HepG2 (cell line): ENCODE measurements around the gene NOL4L. TPM values are rescaled to one million over a fixed set of nuclear protein-coding genes. Genes with fewer than 3 reads are reported as not detected.
A peak's percentile ranks its signal among the peaks of the same experiment; 100 is the strongest.

ENCODE experiments used
- AGO2 ChIP-seq: fragments of 200-400 bp; formaldehyde crosslinking; optimal IDR thresholded peaks from 2 replicates; pipeline ENCODE3; 2017; ENCODE audit warnings: mild to moderate bottlenecking, low read depth, low read length, moderate library complexity
- ATF4 ChIP-seq, 2 experiments: fragments of 450-650 bp in 1 of 2; sonication (generic) in 1 of 2; formaldehyde crosslinking; IDR thresholded peaks; 2 replicates each; pipeline versions ENCODE4 v1.5.0 to v1.8.0; 2020 to 2022; ENCODE audit warnings: mild to moderate bottlenecking in 1 of 2, missing genetic modification reagents in 1 of 2
- CENPT ChIP-seq: sonication (generic); formaldehyde crosslinking; IDR thresholded peaks from 2 replicates; pipeline ENCODE4 v1.8.0; 2022; ENCODE audit warnings: low read depth, mild to moderate bottlenecking, moderate library complexity, missing genetic modification reagents
- DBP ChIP-seq: sonication (generic); formaldehyde crosslinking; IDR thresholded peaks from 2 replicates; pipeline ENCODE4 v1.4.0; 2020; ENCODE audit warnings: missing genetic modification reagents; ENCODE audit errors: not compliant biosample characterization
- DDIT3 ChIP-seq: sonication (generic); formaldehyde crosslinking; IDR thresholded peaks from 2 replicates; pipeline ENCODE4 v1.4.0; 2020; ENCODE audit warnings: mild to moderate bottlenecking, missing genetic modification reagents
- ELF1 ChIP-seq: sonication (generic); formaldehyde crosslinking; IDR thresholded peaks from 2 replicates; pipeline ENCODE4 v1.4.0; 2020; ENCODE audit warnings: missing genetic modification reagents
- GLMP ChIP-seq: sonication (generic); formaldehyde crosslinking; IDR thresholded peaks from 2 replicates; pipeline ENCODE4 v1.9.0; 2021; ENCODE audit warnings: missing genetic modification reagents, mild to moderate bottlenecking, borderline replicate concordance
- HNF1A ChIP-seq, 2 experiments: sonication (generic) in 1 of 2; formaldehyde crosslinking in 1 of 2; IDR thresholded peaks; 2 replicates each; pipeline versions ENCODE4 v1.4.0 to v1.6.1; 2016 to 2020; ENCODE audit warnings: borderline replicate concordance in 1 of 2, low read depth in 1 of 2, mild to moderate bottlenecking in 1 of 2, missing genetic modification reagents in 1 of 2
- ONECUT2 ChIP-seq: sonication (generic); formaldehyde crosslinking; IDR thresholded peaks from 2 replicates; pipeline ENCODE4 v1.4.0; 2020; ENCODE audit warnings: missing genetic modification reagents
- PAF1 ChIP-seq: IDR thresholded peaks from 2 replicates; pipeline ENCODE4 v1.6.1; 2016; ENCODE audit warnings: missing genetic modification reagents, missing compliant biosample characterization
- PCBP1 ChIP-seq: fragments of 200-400 bp; formaldehyde crosslinking; IDR thresholded peaks from 2 replicates; pipeline ENCODE4 v1.6.1; 2017; ENCODE audit warnings: mild to moderate bottlenecking, low read depth, low read length, borderline replicate concordance
- THAP11 ChIP-seq: IDR thresholded peaks from 2 replicates; pipeline ENCODE4 v1.6.1; 2016; ENCODE audit warnings: missing biosample characterization, missing genetic modification reagents
- TSC22D2 ChIP-seq: sonication (generic); formaldehyde crosslinking; IDR thresholded peaks from 2 replicates; pipeline ENCODE4 v1.5.1; 2020; ENCODE audit warnings: missing genetic modification reagents, mild to moderate bottlenecking, borderline replicate concordance
- ZFP1 ChIP-seq: IDR thresholded peaks from 2 replicates; pipeline ENCODE4 v1.6.1; 2016
- ZNF230 ChIP-seq: sonication (generic); formaldehyde crosslinking; IDR thresholded peaks from 2 replicates; pipeline ENCODE4 v1.4.0; 2020; ENCODE audit warnings: mild to moderate bottlenecking, missing genetic modification reagents
- ZNF546 ChIP-seq: sonication (generic); formaldehyde crosslinking; conservative IDR thresholded peaks from 2 replicates; pipeline ENCODE4 v1.8.1; 2023; ENCODE audit warnings: mild to moderate bottlenecking, missing genetic modification reagents
- ZNF558 ChIP-seq: sonication (generic); formaldehyde crosslinking; IDR thresholded peaks from 2 replicates; pipeline ENCODE4 v1.9.0; 2022; ENCODE audit warnings: mild to moderate bottlenecking, missing genetic modification reagents, borderline replicate concordance
- ZNF740 ChIP-seq: sonication (generic); formaldehyde crosslinking; IDR thresholded peaks from 2 replicates; pipeline ENCODE4 v1.4.0; 2020; ENCODE audit warnings: missing genetic modification reagents
- ZNF772 ChIP-seq: sonication (generic); formaldehyde crosslinking; IDR thresholded peaks from 2 replicates; pipeline ENCODE4 v1.5.0; 2020; ENCODE audit warnings: mild to moderate bottlenecking, missing genetic modification reagents
- ZNF775 ChIP-seq: sonication (generic); formaldehyde crosslinking; IDR thresholded peaks from 2 replicates; pipeline ENCODE4 v1.4.0; 2020; ENCODE audit warnings: missing genetic modification reagents, mild to moderate bottlenecking, moderate library complexity, borderline replicate concordance
- ZNF839 ChIP-seq: sonication (generic); formaldehyde crosslinking; IDR thresholded peaks from 2 replicates; pipeline ENCODE4 v1.4.0; 2020; ENCODE audit warnings: missing genetic modification reagents, mild to moderate bottlenecking, borderline replicate concordance
- polyA plus RNA-seq, 8 experiments: library from polyadenylated mRNA; depleted of rRNA in 3 of 8; stranded (reverse) in 7 of 8; unstranded in 1 of 8; fragments of >200 nt; fragmentation: Illumina TruSeq in 4 of 8; extraction: Trizol in 4 of 8; gene quantifications; 2 replicates each; pipeline versions ENCODE4 v1.2.1 to v1.2.3, GENCODE V29; 2011 to 2016; ENCODE audit warnings: low read depth in 4 of 8, missing spikeins in 1 of 8, mixed read lengths in 1 of 8; ENCODE audit not compliant: insufficient read depth in 1 of 8
- total RNA-seq, 5 experiments: library from RNA; depleted of rRNA; stranded (reverse); fragments of >200 nt; fragmentation: Illumina TruSeq; extraction: Trizol; gene quantifications; 2 replicates each; pipeline ENCODE4 v1.2.3, GENCODE V29; 2016; ENCODE audit warnings: low read depth in 1 of 5

Gene NOL4L
- total and polyA plus RNA-seq, 2 of the 13 experiments (the other 11 are each of a cell fraction or from before 2014, with no cell fraction given) = 16.6 to 35.4 TPM

- TF ChIP-seq AGO2 (peak; percentile 74), DBP (no peak), ZNF839 (peak; percentile 48; the same call in 1 of the 2 replicates), HNF1A (IDR thresholded peaks at IDR 0.05; ENCODE audit: low read depth) (0 out of 2 replicates have a peak, but pooled peaks have one; percentile 9), HNF1A (CRISPR knock-in tag; IDR thresholded peaks at IDR 0.05; ENCODE audit: borderline replicate concordance) (peak; percentile 83), THAP11 (CRISPR knock-in tag) (peak; percentile 87), ZFP1 (CRISPR knock-in tag) (peak; percentile 73; the same call in 1 of the 2 replicates), ZNF772 (CRISPR knock-in tag) (peak; percentile 98), PAF1 (CRISPR knock-in tag) (no peak), ELF1 (CRISPR knock-in tag) (peak; percentile 99), DDIT3 (CRISPR knock-in tag) (no peak), ZNF230 (CRISPR knock-in tag) (peak; percentile 68; the same call in 1 of the 2 replicates), ZNF775 (CRISPR knock-in tag) (no peak), ZNF558 (CRISPR knock-in tag) (no peak), ATF4 (CRISPR knock-in tag; IDR thresholded peaks at IDR 0.05) (no peak), ONECUT2 (no peak), TSC22D2 (CRISPR knock-in tag) (peak; percentile 14; the same call in 1 of the 2 replicates), CENPT (CRISPR knock-in tag) (no peak; the same call in 1 of the 2 replicates), GLMP (CRISPR knock-in tag) (no peak), ZNF546 (CRISPR knock-in tag) (no peak), PCBP1 (peak; percentile 62; the same call in 1 of the 2 replicates), ZNF740 (CRISPR knock-in tag) (no peak)
Observed at GRCh38 chr20:32465092-32465900, 119.8 kb downstream of the NOL4L start (continued).
